ENCODE measurements around the gene TNC.

- TF ChIP-seq POLR2A (IDR thresholded peaks at IDR 0.05; ENCODE audit: low read depth, low read length) (no peak), TAF1 (IDR thresholded peaks at IDR 0.05; ENCODE audit: low read depth, low read length) (no peak), POLR2AphosphoS5 (IDR thresholded peaks at IDR 0.05; ENCODE audit: low read depth, low read length) (no peak)
These were observed 136.9 kb downstream of the TNC start for GRCh38 chr9:114981063-114981462.
